Measurements from ENCODE around the gene SENP2.

- TF ChIP-seq EZH2 (IDR thresholded peaks at IDR 0.05; ENCODE audit: borderline replicate concordance, control insufficient read depth, low read depth, low read length) (no peak), BMI1 (IDR thresholded peaks at IDR 0.05; ENCODE audit: borderline replicate concordance) (no peak), POLR2AphosphoS5 (IDR thresholded peaks at IDR 0.05; ENCODE audit: low read length) (no peak), CTCF (IDR thresholded peaks at IDR 0.05 in 2 of 3, conservative IDR thresholded peaks at IDR 0.05 in 1 of 3; ENCODE audit: control insufficient read depth in 2 of 3, extremely low read depth in 1 of 3, insufficient read depth in 1 of 3, low read depth in 3 of 3, low read length in 3 of 3) (no peak), SPI1 (IDR thresholded peaks at IDR 0.05; ENCODE audit: borderline replicate concordance, insufficient read depth, low read depth, low read length) (no peak), BHLHE40 (IDR thresholded peaks at IDR 0.05; ENCODE audit: borderline replicate concordance in 1 of 2, low read depth in 2 of 2, low read length in 1 of 2) (no peak), ZNF274 (IDR thresholded peaks at IDR 0.05; ENCODE audit: insufficient read depth, insufficient read length) (no peak), MAX (IDR thresholded peaks at IDR 0.05; ENCODE audit: low read depth, low read length) (no peak), CBX3 (IDR thresholded peaks at IDR 0.05; ENCODE audit: borderline replicate concordance, low read depth) (no peak)
These were observed 3.2 kb upstream of the SENP2 start for GRCh38 chr3:185582871-185583270.

All from GM12878 (cell line).